ENCODE measurements around the gene LRRC25. TPM values are rescaled to one million over a fixed set of nuclear protein-coding genes. Genes with fewer than 3 reads are reported as not detected.

LRRC25 gene
- 7.8 TPM for total RNA-seq

GRCh38 chr19:18397242-18398202 is at the start of gene LRRC25:
Gene LRRC25 (minus strand): TSS chr19:18397622. CDS start chr19:18396963, 659 bp downstream.
- no peak for DNase-seq (ENCODE audit: low spot score)

DNA sequence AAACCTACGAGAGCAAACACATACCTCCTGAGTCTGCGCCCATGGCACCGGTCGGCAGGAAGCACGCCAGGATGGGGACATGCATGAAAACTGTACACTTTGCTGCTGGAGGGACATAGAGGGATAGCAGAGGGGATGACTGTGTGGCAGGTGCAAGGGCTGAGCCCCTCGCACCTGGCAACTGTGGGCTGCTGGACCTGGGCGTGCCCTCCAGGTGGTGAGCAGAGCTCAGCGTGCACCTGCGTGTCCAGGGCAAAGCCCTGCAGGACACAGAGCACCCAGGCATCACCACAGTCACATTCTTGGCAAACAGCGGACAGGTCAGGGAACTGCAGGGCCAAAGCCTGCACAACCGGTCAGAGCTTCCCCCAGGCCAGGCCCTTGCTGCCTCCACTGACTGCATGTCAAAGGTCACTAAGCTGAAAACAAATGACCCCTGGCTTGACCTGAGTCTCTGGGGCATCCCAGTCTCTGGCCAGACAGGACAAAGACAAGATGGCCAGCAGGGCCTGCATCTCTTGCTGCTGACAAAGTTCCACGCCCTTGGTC is 49.5 kb upstream of the LRRC25 start:
- no peak for DNase-seq (ENCODE audit: low spot score)

- no peak for DNase-seq (ENCODE audit: low spot score)
Observed at GRCh38 chr19:18446145-18446810, 48.9 kb upstream of the LRRC25 start.

DNA sequence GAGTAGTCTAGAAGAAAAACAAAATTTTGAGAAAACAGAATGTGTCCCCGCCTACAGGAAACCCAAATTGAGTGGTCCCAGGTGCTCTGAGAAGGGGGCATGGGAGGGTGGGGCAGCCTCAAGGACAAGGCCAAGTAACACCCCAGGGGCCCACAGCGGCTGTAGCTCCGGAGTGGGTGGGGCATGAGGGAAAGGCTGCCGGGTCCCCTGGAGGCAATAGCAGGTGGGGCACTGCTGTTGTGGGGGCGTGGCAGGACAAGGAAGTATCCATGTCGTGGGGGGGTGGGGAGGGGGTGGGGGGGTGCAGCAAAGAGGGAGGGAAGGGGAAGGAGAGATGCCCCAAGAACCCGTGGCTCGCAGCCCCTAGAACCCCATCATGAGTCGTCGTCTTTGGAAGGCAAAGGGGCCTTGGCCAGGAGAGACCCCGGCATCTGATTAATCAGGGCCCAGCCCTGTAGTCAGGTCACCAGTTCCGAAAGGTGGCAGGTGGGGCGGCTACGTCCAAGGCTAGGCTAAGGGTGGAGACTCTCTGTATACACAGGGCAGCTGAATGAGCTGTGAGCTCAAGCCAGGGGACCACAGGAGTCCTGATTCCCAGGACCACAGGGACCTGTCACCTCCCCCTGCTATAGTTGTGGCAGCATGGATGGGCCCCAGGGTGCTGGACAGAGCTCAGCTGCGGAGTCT is 48.0 kb upstream of the LRRC25 start:
- DNase-seq (ENCODE audit: low spot score) = no peak

DNA sequence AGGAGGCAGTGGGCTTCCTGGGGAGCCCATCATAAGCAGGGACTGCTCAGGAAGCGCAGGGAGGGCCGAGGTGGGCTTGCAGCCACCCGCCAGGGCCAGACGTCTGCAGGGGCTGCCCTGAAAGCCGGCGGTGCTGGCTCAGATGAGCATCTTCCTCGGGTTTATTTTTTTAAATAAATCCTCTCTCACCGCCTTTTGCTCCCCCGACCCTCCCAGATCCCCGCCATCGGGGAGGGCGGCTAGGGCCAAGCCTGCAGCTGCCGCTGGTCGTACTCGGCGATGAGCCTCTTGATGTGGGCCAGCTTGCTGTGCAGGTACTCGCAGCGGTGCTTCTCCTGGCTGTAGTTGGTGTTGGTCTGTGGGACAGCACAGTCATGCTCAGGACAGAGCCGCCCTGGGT is 47.1 kb upstream of the LRRC25 start:
- DNase-seq (ENCODE audit: low spot score) = no peak

GRCh38 chr19:18443831-18444230 is 46.4 kb upstream of the LRRC25 start:
- DNase-seq (ENCODE audit: low spot score) = no peak

- no peak for DNase-seq (ENCODE audit: low spot score)
Observed at GRCh38 chr19:18443406-18443805, 46.0 kb upstream of the LRRC25 start.

GRCh38 chr19:18442941-18443340 is 45.5 kb upstream of the LRRC25 start:
- no peak for DNase-seq (ENCODE audit: low spot score)

- no peak for DNase-seq (ENCODE audit: low spot score)
Observed at GRCh38 chr19:18441804-18442788, 44.7 kb upstream of the LRRC25 start.

DNA sequence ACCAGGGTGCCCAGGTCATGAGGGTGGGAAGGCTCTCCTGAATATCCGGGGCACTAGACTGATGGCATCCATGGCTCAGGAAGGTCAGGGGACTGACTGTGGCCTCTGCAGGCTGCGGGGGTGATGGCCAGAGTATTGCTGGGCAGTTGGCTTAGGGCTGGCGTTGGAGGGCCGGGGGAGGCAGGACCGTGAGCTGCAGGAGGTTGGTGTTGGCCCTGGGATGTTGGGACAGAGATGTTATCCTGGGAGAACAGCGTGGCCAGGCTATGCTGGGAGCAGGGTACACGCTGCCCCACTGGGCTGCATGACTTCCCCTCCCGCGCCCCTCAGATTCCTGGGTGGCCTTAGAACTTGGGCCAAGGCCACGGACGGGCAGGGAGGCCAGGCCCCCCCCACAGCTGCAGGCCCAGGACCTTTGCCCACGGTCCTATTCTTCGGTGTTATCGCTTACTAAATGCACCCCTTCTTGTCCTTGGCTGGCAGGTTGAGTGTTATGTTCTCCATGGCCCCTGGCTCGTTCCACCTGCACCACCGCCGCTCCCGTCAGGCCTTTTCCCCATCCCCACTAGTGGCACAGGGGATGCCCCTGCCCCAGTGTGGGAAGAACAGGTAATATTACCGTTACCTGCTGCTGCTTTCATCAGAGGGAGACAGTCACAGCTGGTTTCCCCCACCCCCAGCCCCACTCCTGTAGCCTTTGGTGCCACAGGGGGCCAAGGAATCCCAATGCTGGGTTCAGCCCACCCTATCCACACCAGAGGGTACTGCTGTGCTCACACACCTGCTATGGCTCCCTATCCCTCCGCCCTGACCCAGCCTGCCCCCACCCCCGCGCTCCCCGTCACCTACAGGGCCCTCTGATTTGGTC is 43.7 kb upstream of the LRRC25 start:
- no peak for DNase-seq (ENCODE audit: low spot score)

DNA sequence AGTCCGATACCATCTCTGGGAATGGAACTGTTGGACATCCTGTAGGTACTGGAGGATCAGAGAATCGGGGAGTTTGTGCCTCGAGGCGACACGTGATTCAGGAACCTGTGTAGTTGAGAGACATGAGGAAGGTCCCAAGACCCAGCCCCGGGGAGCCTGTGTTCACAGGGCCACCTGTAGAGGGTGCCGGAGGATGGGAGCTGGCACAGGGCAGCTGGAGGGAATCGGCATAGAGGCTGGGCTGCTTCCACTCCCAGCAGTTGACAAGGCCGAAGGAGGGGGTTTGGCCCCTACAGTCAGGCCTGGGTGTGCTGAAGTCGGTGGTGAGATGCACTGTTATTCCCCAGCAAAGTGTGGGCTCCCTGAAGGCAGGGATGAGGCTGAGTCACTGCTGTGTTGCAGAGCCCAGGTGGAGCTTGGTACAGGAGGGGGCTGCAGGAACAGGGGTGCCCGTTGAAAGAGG is 43.0 kb upstream of the LRRC25 start:
- DNase-seq (ENCODE audit: low spot score) = no peak

DNA sequence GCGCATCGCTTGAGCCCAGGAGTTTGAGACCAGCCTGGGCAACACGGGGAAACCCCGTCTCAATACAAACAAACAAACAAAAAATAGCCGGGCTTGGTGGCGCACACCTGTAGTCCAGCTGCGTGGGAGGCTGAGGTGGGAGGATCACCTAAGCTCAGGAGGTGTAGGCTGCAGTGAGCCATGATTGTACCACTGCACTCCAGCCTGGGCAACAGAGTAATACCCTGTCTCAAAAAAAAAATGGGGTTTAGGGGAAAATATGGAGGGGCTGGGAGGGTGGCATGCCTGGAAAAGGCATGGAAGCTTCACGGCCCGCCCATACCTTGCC is 42.5 kb upstream of the LRRC25 start:
- no peak for DNase-seq (ENCODE audit: low spot score)

DNA sequence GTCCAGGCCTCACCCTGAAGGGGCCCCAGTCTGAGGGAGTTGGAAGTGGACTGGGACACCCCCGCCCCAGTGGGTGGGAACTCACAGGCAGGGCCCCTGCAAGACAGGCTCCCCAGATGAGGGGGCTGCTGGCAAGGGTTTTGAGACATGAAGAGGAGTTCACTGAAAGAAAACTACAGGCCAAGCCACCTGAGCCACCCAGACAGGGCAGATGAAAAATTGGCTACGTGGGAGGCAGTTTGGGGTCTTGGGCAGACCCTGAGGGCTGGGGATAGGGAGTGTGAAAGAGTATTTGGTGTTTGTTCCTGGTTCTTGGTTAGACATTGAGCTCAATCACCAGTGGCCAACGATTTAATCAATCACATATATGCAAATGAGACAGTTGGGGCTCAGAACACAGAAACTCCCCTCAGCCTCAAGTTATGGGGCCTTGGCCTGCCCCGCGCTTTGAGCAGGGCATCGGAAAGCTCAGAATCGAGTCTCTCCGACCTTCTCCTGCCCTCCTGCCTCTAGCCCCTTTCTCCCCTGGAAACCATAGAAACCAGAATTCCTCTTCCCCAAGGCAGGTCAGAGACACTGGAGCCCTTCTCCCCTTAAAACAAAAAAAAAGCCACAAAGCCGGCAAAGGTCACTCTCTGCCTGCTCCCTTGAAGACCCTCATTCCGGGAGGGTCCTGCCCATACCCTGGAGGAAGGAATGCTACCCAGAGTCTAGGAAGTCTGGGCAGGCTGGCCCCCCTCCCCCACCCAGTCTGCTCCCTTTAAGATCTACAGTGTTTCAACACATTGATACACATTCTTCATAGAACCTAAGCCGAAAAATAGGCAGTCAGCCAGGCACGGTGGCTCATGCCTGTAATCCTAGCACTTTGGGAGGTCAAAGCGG is 41.8 kb upstream of the LRRC25 start:
- DNase-seq (ENCODE audit: low spot score) = no peak

DNA sequence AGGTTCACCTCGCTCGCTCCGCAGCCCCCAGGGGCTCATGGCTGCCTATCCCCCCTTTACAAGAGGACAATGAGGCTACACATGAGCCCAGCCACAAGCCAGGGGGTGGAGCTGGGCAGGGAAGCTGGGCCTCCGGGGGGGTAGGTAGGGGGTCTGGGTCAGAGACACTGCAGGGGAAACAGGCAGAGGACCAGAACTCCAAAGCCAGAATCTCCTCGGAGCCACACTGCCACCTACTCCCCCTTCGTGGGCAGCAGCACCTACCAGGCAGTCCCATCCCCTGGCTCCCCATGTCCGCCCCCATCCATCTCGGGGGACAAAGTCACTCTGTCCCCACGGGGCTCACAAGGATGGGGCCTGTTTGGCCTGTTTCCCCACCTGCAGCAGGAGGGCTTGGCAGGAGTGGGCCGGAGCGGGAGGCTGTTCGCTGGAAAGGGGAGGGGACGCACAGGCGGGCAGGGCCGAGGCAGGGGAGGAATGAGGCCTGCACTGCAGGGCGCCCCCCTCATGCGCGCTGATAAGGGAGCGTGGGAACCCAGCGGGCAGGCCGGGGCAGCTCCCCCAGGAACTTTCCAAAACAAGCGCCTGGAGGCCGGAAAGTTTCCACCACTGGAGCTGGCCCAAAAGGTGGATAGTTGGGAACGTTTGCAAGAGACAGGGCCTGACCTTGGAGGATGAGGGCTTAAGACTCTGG is 41.1 kb upstream of the LRRC25 start:
- no peak for DNase-seq (ENCODE audit: low spot score)

DNA sequence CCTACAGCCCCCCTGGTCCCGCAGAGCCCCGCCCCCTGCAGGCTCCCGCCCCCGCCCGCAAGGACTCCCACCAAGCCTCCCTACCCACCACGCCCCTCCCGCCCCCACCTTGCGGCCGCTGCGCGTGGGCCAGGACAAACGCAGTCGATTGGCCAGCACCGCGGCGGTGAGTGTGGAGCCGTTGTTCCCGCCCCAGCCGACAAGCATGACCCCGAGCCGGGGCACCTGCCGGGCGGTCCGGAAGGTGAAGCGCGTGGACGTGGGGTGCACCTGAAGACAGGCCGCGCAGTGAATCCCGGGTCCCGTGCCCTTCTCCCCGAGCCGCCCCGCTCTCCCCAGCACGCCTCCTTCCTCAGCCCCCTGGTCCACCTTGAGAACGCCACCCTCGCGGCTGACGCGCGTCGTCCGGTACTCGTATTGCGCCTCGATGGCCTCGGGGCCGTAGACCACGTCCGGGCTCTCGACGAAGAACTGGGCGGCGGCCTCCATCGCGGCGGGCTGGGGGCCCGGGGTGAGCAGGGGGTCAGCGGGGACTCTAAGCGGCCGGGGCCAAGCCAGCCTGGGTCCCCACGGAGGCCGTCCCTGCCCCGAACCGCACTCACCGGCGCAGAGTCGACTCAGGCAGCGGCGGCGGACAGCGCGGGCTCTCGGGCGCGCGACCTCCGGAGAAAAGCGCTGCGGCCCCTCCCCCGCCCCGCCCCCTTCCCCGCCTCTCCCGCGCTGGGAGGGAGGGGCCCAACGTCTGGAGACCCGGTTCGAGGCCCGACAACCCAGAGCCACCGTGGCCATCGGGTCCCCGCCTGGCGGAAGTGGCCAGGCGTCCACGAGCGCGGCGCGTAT is 40.3 kb upstream of the LRRC25 start, which contains the start of gene ISYNA1:
ISYNA1 (minus strand) TSS at position 643 of the 840 bp plus-strand sequence; CDS start at position 489, 154 bp downstream.
- DNase-seq (ENCODE audit: low spot score) = peak; percentile 38

DNA sequence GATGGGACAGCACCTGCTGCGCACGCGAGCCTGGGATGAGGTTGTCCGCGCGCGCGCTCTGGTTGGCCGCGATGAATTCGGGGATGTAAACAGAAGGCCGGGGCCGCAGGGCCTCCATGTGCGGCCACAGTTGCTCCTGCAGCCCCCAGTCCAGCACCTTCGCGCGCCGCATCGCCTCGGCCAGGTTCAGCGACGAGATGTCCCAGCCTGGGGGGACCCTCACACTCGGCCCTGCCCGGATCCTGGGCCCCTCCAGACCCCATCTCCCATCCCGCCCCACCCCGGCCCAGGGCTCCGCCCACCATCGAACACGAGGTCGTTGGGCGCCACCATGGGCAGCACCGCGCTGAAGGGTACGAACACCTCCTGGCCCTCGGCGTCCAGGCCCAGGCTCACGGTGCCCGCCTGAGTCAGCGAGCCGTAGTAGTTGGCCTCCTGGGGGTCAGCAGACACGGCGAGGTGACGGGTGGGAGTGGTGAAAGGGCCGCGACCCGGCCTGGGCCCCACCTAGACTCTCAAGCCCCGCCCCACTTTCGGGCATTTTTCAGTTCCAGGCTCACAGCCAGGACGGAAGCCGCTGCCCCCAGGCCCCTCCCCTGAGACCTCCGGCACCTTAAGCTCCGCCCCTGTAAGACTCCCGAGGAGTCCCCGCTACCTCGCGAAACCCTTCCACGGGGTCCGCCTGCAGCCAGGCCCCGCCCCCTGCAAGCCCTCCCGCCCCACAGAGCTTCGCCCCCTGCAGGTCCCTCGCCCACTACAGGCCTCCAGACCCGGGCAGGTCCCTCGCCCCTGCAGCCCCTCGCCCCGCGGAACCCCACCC is 39.5 kb upstream of the LRRC25 start:
- peak; percentile 75 for DNase-seq (ENCODE audit: low spot score)
